ENCODE data around the gene GABBR2. TPM values are rescaled to one million over a fixed set of nuclear protein-coding genes. Genes with fewer than 3 reads are reported as not detected.

GABBR2 gene
- total and polyA plus RNA-seq, 2 of the 8 experiments (the other 6 are each of a cell fraction or from before 2014, with no cell fraction given): 0.50 to 1.2 TPM

GRCh38 chr9:98522487-98522886 lies 186.2 kb downstream of the GABBR2 start (continued):
- TF ChIP-seq CHD7 (IDR thresholded peaks at IDR 0.05; ENCODE audit: insufficient replicate concordance, low read length) (no peak), CEBPB (IDR thresholded peaks at IDR 0.05; ENCODE audit: low read depth, low read length) (no peak), ASH2L (IDR thresholded peaks at IDR 0.05; ENCODE audit: low read length) (no peak), MAX (IDR thresholded peaks at IDR 0.05) (no peak), CHD2 (IDR thresholded peaks at IDR 0.05; ENCODE audit: low read length) (no peak), RNF2 (IDR thresholded peaks at IDR 0.05; ENCODE audit: borderline replicate concordance, low read depth, low read length, missing control alignments, poor library complexity, severe bottlenecking) (no peak), NANOG (IDR thresholded peaks at IDR 0.05; ENCODE audit: insufficient read depth, low read depth, low read length, poor library complexity, severe bottlenecking) (no peak), SIN3A (conservative IDR thresholded peaks at IDR 0.05 in 1 of 2, IDR thresholded peaks at IDR 0.05 in 1 of 2; ENCODE audit: low read depth in 1 of 2, low read length in 2 of 2) (no peak), NRF1 (IDR thresholded peaks at IDR 0.05; ENCODE audit: low read depth, low read length) (no peak)

Data from H1 (cell line).